ENCODE measurements around the gene NMNAT3.

GRCh38 chr3:139559541-139559940 is 118.2 kb downstream of the NMNAT3 start:
- TF ChIP-seq CTCF (IDR thresholded peaks at IDR 0.05), result no peak
- no peak for TF ChIP-seq POLR2A (IDR thresholded peaks at IDR 0.05)

All from upper lobe of left lung (tissue), 4 donors.